ENCODE results near the gene YRDC. TPM values are rescaled to one million over a fixed set of nuclear protein-coding genes. Genes with fewer than 3 reads are reported as not detected.

YRDC gene
- total RNA-seq, 1 donor from 2014 or later = 5.7 TPM

GRCh38 chr1:37759451-37759850, 48.6 kb downstream of the YRDC start:
- intact Hi-C loops (cut with micrococcal nuclease) = no loop called here
- peaks cover 99% of the 10 kb centered on the region for H3K27me3 ChIP-seq (ENCODE audit: low read depth)

DNA sequence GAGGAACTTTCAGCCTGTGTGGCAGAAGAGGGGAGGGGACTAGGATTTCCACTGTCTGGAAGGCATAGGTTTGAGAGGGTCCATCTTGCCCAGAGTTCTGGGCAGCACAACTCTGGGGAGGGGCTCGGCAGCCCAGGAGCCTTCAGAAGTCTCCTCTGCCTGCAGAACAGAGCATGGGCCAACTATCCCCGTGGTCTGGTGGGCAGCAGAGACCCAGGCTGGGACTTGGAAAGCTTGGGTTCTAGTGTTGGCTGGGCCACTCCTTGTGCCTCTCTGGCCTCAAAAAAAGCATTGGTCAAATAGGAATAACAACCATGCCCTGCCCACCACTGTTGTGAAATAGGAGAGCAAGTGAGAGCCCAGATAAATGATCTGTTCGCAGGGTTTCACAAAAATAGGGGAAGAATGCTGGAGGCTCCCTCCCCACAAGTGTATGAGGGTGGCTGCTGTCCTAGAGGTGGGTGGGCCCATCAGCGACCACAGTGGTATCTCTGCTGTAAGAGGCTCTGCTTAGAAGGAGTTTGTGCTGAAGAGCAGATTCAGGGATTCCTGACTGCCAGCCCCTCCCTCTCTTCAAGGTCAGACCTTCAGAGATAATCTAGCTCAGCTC, 52.0 kb downstream of the YRDC start:
- H3K9me3 ChIP-seq (replicated peaks) = no peaks in the 10 kb centered on the region
- no peak overlapping the region for H3K4me3 ChIP-seq
- DNase-seq = no peak
- no peaks in the 10 kb centered on the region for H3K4me1 ChIP-seq
- TF ChIP-seq, protein P1, sequence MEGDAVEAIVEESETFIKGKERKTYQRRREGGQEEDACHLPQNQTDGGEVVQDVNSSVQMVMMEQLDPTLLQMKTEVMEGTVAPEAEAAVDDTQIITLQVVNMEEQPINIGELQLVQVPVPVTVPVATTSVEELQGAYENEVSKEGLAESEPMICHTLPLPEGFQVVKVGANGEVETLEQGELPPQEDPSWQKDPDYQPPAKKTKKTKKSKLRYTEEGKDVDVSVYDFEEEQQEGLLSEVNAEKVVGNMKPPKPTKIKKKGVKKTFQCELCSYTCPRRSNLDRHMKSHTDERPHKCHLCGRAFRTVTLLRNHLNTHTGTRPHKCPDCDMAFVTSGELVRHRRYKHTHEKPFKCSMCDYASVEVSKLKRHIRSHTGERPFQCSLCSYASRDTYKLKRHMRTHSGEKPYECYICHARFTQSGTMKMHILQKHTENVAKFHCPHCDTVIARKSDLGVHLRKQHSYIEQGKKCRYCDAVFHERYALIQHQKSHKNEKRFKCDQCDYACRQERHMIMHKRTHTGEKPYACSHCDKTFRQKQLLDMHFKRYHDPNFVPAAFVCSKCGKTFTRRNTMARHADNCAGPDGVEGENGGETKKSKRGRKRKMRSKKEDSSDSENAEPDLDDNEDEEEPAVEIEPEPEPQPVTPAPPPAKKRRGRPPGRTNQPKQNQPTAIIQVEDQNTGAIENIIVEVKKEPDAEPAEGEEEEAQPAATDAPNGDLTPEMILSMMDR (IDR thresholded peaks at IDR 0.05; ENCODE audit: borderline replicate concordance) = no peak
- no peaks in the 10 kb centered on the region for H3K36me3 ChIP-seq
- H3K27ac ChIP-seq (replicated peaks) = no peak overlapping the region
- peaks cover 99% of the 10 kb centered on the region for H3K27me3 ChIP-seq (ENCODE audit: low read depth)
- intact Hi-C loops (cut with micrococcal nuclease) = no loop called here

More at GRCh38 chr1:37759451-37759850, 48.6 kb downstream of the YRDC start:
- TF ChIP-seq, protein P1 (IDR thresholded peaks at IDR 0.05; ENCODE audit: borderline replicate concordance) = no peak
- no peaks in the 10 kb centered on the region for H3K9me3 ChIP-seq (replicated peaks)
- no peak overlapping the region for H3K27ac ChIP-seq (replicated peaks)
- no peak overlapping the region for H3K4me3 ChIP-seq
- no peaks in the 10 kb centered on the region for H3K4me1 ChIP-seq
- DNase-seq = no peak
- no peaks in the 10 kb centered on the region for H3K36me3 ChIP-seq

GRCh38 chr1:37755290-37755689, 52.7 kb downstream of the YRDC start:
- Histone ChIP-seq H3K36me3 (no peaks in the 10 kb centered on the region), H3K27me3 (ENCODE audit: low read depth) (peaks cover 99% of the 10 kb centered on the region), H3K27ac (replicated peaks) (no peak overlapping the region), H3K9me3 (replicated peaks) (no peaks in the 10 kb centered on the region), H3K4me3 (no peak overlapping the region), H3K4me1 (no peaks in the 10 kb centered on the region)
- intact Hi-C loops (cut with micrococcal nuclease) = no loop called here
- no peak for DNase-seq
- TF ChIP-seq, protein P1 (IDR thresholded peaks at IDR 0.05; ENCODE audit: borderline replicate concordance) = no peak

GRCh38 chr1:37753473-37754321, 54.3 kb downstream of the YRDC start:
- H3K27ac ChIP-seq (replicated peaks) = no peak overlapping the region
- peaks cover 99% of the 10 kb centered on the region for H3K27me3 ChIP-seq (ENCODE audit: low read depth)
- no peak for DNase-seq
- H3K9me3 ChIP-seq (replicated peaks) = no peaks in the 10 kb centered on the region
- TF ChIP-seq, protein P1 (IDR thresholded peaks at IDR 0.05; ENCODE audit: borderline replicate concordance) = no peak
- no peaks in the 10 kb centered on the region for H3K36me3 ChIP-seq
- H3K4me3 ChIP-seq = no peak overlapping the region
- no peaks in the 10 kb centered on the region for H3K4me1 ChIP-seq
- intact Hi-C loops (cut with micrococcal nuclease) = no loop called here

Other genes starting within 250 kb of the YRDC start
- 20.1 TPM for gene GNL2, start 212.3 kb downstream of the YRDC start, total RNA-seq
- not detected for gene RSPO1, start 173.3 kb downstream of the YRDC start, total RNA-seq
- gene CDCA8, start 115.7 kb downstream of the YRDC start, total RNA-seq = 0.33 TPM
- gene EPHA10, start 43.1 kb downstream of the YRDC start, total RNA-seq = 0.14 TPM
- gene MANEAL, start 14.4 kb downstream of the YRDC start, total RNA-seq = 1.9 TPM
- 47.3 TPM for gene C1orf122, start 418 bp downstream of the YRDC start, total RNA-seq
- 11.3 TPM for gene MTF1, start 51.4 kb upstream of the YRDC start, total RNA-seq
- 10.9 TPM for gene INPP5B, start 138.8 kb upstream of the YRDC start, total RNA-seq
- 29.5 TPM for gene SF3A3, start 181.8 kb upstream of the YRDC start, total RNA-seq
- gene FHL3, start 197.3 kb upstream of the YRDC start, total RNA-seq = 15.8 TPM
- gene UTP11, start 204.5 kb upstream of the YRDC start, total RNA-seq = 39.6 TPM
- gene POU3F1, start 238.6 kb upstream of the YRDC start, total RNA-seq = 0.11 TPM